Activated T-helper 1 cell treated with anti-CD3 and anti-CD28 coated beads, Interleukin-2, amount 50 U/mL, for 16 hours (primary cell): ENCODE data around the gene TEX35.

Experiments
- DNase-seq, 2 donors: peaks; one replicate each; pipeline ENCODE4 v3.0.0-alpha.2; 2020; ENCODE audit warnings: low read depth in 1 of 2, low spot score in 1 of 2

Gene TEX35

GRCh38 chr1:178512566-178513277 is at the start of gene TEX35:
TSS of gene TEX35 (plus strand) at chr1:178513109. CDS start at chr1:178513189, 80 bp downstream.
- DNase-seq: no peak

- DNase-seq: no peak
These were observed 48.8 kb upstream of the TEX35 start for GRCh38 chr1:178464141-178464540.

- no peak for DNase-seq
These were observed 48.3 kb upstream of the TEX35 start for GRCh38 chr1:178464566-178464965.

- no peak for DNase-seq
These were observed 47.9 kb upstream of the TEX35 start for GRCh38 chr1:178465011-178465410.

GRCh38 chr1:178467837-178468236 is 45.1 kb upstream of the TEX35 start:
- no peak for DNase-seq

GRCh38 chr1:178470411-178470960 is 42.4 kb upstream of the TEX35 start:
- no peak for DNase-seq

DNA sequence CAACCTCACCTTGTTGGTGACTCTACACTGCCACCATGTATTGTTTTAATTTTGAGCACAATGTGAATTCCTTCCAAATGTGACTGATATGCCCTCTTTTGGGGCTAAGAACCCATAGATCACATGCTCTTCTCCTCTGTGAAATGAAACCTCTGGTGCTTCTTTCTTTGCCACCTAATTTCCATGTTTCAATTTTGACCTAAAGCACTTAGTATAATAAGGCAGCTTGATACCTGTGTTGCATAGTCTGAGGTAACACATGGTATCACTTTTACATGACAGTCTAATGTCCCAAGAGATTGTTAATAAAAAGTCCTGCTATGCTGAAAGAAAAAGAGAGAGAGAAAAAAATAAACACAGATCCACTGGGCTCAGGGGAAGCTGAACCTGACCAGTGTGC is 40.4 kb upstream of the TEX35 start:
- no peak for DNase-seq

DNA sequence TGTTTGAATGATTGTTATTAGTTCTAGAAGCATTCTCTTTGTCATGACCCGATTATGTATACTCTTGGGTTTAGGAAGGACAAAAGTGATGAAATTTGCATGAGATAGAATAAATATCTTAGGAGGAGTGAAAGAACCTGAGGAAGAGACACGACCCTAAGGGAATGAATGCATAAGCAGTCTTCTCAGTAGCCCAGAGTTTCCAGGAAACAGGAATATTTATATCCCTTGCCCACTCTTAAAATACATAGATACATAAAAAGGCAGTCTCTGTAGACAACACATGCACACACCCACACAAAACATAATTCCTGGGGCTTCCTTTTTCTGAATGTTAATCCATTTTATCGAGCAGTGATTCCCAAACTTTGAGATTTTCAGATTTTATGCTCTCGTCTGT is 35.5 kb upstream of the TEX35 start:
- DNase-seq: no peak

GRCh38 chr1:178477841-178478240 is 35.1 kb upstream of the TEX35 start:
- DNase-seq: no peak

DNA sequence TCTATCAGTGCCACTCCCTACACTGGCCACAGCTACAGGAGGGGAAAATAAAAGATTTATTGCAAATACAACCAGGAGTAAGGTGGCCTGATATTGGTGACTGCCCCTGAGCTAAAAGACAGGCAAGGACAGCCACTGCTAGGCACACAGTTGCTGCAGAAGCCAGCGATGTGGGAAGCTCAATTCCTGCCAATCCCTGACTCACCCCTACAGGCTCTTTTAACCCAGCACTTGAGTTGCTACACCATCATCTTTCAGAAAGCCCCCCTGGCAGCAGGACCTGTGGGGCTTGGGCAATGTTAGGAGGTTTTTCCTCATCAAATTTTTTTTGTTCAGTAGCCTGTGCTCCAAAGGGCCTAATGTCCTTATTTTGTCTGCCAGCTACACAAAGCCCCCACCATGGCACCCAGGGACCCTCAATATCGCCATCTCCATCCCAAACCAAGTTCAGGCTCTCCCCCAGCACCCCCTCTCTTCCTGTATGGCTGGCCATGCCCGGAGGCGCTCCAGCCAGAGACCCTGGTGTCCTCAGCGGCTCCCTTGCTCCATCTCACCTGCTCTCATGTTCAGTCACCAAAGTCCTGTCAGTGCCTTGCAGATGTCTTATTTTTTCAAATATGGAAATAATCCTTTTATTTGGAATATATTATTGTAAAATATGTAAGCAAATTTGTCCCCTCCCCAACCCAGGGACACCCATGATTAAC is 29.5 kb upstream of the TEX35 start:
- no peak for DNase-seq

DNA sequence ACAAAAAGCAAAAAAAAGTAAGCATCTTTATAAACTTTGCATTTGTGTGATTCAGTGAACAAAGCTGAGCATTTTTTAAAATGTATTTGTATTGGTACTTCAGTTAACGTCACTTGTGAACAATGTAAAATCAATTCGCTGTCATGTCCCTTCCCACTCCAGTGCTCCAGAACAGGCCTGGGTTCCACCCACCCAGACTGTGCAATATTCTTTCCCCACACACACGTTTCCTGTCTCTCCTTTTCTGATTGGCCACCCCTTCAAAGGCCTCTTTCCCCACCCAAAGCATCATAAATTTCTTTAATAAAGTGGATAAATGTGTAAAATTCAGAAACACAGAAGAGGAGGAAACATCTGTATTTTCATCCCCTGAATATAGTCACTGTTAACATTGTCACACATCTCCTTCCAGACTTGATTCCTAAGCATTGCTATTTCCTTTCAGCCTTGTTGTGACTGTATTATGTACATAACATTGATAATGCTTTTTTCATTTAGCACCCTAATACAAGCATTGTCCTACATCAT is 28.1 kb upstream of the TEX35 start:
- no peak for DNase-seq

DNA sequence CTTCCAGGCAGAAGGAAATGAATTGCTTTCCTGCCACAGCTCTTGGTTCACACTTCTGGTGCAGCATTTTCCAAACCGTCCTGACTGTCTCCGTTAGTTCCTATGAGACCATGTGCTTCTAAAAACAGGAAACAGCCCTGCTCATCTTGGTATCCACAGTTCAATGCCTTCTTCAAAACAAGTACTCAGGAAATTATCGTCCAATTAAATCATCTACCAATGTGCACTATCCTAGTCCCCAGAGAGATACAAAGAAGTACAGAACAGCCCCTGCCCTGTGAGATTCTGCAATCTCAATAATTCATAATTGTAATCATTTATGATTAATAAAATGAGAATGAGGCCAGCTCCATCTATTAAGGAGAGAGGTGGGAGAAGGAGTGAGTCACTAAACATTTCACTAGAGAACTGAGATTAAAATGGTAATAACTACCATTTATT is 27.3 kb upstream of the TEX35 start:
- no peak for DNase-seq

GRCh38 chr1:178486100-178487069 is 26.5 kb upstream of the TEX35 start:
- no peak for DNase-seq

DNA sequence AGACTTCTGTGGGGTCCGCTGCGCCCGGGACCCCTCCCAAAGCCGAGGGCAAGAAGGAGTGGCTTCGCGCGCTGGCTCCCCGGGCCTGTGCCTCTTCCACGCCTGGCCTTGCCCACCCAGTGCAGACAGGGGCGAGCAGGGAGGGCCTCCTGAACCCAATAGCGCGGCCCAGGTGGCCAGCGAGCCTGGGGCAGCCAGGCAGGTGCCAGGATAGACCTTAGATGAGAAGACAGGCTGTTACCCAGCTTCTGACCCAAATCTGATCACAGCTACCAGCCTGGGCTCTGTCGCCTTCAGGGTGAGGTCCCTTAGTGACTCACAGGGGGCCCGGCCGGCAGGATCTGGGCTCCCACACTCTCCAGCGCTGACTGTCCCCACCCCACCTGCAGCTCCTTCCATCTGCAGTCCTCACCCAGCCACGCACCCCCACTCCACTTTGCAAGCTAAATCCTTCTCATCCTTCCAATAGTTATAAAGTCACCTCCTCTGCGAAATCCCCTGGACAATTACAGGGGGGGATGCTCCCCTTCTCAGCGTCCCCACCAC is 25.8 kb upstream of the TEX35 start:
- no peak for DNase-seq

DNA sequence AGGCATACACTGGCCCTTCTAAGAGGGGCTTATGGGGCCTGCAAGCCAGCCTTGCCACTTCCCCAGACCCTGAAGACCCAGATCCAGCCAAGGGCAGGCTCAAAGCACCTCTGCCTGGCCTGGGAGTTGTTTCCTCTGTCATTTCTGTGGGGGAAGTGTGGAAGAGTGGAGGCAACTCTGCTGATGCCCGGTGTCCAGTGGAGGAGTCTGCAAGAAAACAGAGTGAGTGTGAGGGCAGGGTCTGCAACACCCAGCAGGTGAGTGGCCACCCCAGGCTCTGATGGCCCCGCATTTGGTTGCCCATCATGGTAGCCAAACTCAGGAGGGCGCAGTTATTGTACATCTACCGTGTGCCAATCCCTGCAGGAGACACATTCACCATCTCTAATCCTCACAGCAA is 24.5 kb upstream of the TEX35 start:
- DNase-seq: no peak

- no peak for DNase-seq
These were observed 23.5 kb upstream of the TEX35 start for GRCh38 chr1:178489399-178489798.

- no peak for DNase-seq
These were observed 22.8 kb upstream of the TEX35 start for GRCh38 chr1:178490136-178490535.

DNA sequence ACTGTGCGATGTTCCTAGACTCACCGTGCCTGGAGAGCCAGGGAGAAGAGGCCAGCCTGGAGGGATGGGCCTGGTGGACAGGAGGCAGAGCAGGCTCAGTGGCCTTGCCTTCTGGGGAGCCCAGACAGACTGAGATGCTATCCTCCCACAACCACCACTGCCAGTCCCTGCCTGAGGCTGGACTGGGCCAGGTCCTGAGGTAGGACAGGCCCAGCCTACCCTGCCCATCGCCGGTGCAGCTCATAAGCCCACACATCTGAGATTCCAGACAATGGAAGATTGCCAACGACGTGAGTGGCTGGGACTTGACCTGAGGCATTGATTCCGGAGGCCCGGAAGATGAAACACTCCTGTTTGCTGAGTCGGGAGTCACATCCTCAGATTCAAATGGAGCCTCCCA is 21.9 kb upstream of the TEX35 start:
- no peak for DNase-seq

- DNase-seq: no peak
These were observed 21.2 kb upstream of the TEX35 start for GRCh38 chr1:178491721-178492120.

- DNase-seq: no peak
These were observed 20.6 kb upstream of the TEX35 start for GRCh38 chr1:178492341-178492740.

DNA sequence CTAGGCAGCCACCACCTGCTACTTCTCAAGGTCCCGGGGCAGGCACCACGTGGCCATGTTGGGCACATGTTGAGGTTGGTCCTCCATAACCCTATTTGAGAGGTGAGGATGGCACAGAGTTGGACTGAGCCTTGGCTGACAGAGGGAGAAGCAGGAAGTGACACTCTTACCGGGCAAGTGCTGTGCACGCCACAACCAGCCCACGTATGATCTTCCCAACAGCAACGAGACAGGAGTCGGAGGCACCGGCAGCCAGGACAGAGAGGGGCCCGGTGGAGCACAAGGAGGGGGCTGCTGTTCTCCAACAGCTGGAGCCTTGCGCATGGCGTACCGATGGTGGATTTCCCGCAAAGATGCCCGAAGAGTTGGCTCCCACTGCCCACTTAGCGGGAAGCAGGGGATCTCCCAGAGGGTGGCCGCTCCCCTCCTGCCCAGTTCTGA is 19.6 kb upstream of the TEX35 start:
- DNase-seq: no peak
